ENCODE measurements around the gene AGO3.
"Not testable (repeated sequence)": the region's sequence is repeated elsewhere in the genome, so short reads cannot be mapped to it uniquely, and the experiment has no call there.

Gene AGO3

DNA sequence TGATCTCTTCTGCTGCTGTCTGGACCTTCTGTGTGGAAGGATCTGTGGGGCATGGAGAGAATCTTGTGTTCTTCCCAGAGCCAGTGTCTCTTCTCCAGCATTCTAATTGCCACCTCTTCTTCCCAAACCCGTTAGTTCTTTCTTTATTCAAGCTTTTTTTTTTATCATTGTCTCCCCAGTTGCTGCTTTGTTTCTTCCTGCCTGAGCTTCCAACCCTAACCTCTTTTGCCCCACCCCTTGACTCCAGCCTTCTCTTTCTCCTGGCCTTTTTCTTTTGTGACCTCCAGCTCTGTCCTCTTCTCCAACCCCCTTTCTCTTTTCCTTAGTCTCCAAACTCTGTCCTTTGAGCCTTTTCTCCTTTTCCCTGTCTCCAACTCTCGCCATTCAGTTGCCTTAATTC is 43.4 kb upstream of the AGO3 start:
- TF ChIP-seq CTCF (IDR thresholded peaks at IDR 0.05): no peak
- H2AFZ ChIP-seq: no peak overlapping the region
- no peaks in the 10 kb centered on the region for H3K4me1 ChIP-seq
- no peaks in the 10 kb centered on the region for H3K79me2 ChIP-seq
- no peaks in the 10 kb centered on the region for H3K27me3 ChIP-seq (ENCODE audit: control insufficient read depth, insufficient read depth, low read length)
- H3K27ac ChIP-seq: no peak overlapping the region
- H3K4me3 ChIP-seq (ENCODE audit: low read depth, low read length): no peak overlapping the region
- H3K9me3 ChIP-seq (ENCODE audit: control insufficient read depth, low read length): no peaks in the 10 kb centered on the region
- H3K36me3 ChIP-seq (ENCODE audit: control insufficient read depth, insufficient read depth, low read length): no peaks in the 10 kb centered on the region
- H3K4me2 ChIP-seq (ENCODE audit: low read length): no peak overlapping the region
- H3K9ac ChIP-seq: no peak overlapping the region

DNA sequence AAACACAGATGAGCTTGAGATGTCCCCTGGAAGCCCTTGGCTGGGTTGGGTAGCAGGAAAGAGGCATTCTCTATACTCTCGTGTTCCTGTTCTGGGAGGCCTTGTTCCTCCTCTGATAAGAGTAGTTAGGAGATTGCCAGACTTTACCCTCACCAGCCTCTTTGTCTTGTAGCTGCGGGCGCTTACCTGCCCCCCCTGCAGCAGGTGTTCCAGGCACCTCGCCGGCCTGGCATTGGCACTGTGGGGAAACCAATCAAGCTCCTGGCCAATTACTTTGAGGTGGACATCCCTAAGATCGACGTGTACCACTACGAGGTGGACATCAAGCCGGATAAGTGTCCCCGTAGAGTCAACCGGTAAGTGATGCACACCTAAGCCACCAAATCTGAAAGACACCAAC is 42.6 kb upstream of the AGO3 start:
- H3K4me2 ChIP-seq (ENCODE audit: low read length): no peak overlapping the region

DNA sequence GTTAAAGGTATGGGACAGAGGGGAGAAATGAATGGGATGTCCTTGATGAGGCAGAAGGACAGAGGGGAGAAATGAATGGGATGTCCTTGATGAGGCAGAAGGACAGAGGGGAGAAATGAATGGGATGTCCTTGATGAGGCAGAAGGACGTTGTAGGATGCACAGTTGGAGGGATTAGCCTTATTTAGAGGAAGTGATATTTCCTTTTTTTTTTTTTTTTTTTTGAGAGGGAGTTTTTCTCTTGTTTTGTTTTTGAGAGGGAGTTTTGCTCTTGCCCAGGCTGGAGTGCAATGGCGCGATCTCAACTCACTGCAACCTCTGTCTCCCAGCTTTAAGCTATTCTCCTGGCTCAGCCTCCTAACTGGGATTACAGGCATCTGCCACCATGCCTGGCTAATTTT is 41.9 kb upstream of the AGO3 start:
- not testable (repeated sequence) for H3K4me3 ChIP-seq (ENCODE audit: low read depth, low read length); H3K4me1 ChIP-seq; H3K27ac ChIP-seq; H3K79me2 ChIP-seq; H3K9ac ChIP-seq; H3K4me2 ChIP-seq (ENCODE audit: low read length); H3K27me3 ChIP-seq (ENCODE audit: control insufficient read depth, insufficient read depth, low read length); H2AFZ ChIP-seq; H3K9me3 ChIP-seq (ENCODE audit: control insufficient read depth, low read length); H3K36me3 ChIP-seq (ENCODE audit: control insufficient read depth, insufficient read depth, low read length)

More for the DNA sequence above, 42.6 kb upstream of the AGO3 start:
- H3K9me3 ChIP-seq (ENCODE audit: control insufficient read depth, low read length): no peaks in the 10 kb centered on the region
- no peaks in the 10 kb centered on the region for H3K79me2 ChIP-seq
- no peaks in the 10 kb centered on the region for H3K27me3 ChIP-seq (ENCODE audit: control insufficient read depth, insufficient read depth, low read length)
- H2AFZ ChIP-seq: no peak overlapping the region
- no peak overlapping the region for H3K27ac ChIP-seq
- H3K36me3 ChIP-seq (ENCODE audit: control insufficient read depth, insufficient read depth, low read length): no peaks in the 10 kb centered on the region
- H3K4me1 ChIP-seq: no peaks in the 10 kb centered on the region
- no peak for TF ChIP-seq CTCF (IDR thresholded peaks at IDR 0.05)
- no peak overlapping the region for H3K9ac ChIP-seq
- H3K4me3 ChIP-seq (ENCODE audit: low read depth, low read length): no peak overlapping the region

- H3K4me1 ChIP-seq: no peaks in the 10 kb centered on the region
- no peak overlapping the region for H3K27ac ChIP-seq
- TF ChIP-seq CTCF (IDR thresholded peaks at IDR 0.05): no peak
Measured at GRCh38 chr1:35893051-35893879, 37.6 kb upstream of the AGO3 start.

DNA sequence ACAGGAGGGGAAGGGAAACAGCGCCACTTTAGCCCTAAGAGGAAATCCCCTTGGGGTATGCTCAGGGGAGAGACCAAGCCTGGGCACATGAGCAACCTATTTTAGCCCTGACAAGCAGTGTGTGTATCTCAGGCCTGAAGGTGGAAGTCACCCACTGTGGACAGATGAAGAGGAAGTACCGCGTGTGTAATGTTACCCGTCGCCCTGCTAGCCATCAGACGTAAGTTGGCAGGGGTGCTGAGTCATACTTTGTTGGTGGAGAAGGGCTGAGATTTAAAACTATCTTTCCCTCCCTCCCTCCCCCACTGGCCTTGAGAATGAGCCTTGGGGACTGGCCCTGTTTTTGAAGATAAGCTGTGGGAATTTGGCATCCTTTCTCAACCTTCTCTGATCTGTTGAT is 36.7 kb upstream of the AGO3 start:
- Histone ChIP-seq H3K27ac (no peak overlapping the region), H3K4me3 (ENCODE audit: low read depth, low read length) (no peak overlapping the region), H3K36me3 (ENCODE audit: control insufficient read depth, insufficient read depth, low read length) (no peaks in the 10 kb centered on the region), H3K9me3 (ENCODE audit: control insufficient read depth, low read length) (no peaks in the 10 kb centered on the region), H3K79me2 (no peaks in the 10 kb centered on the region), H3K4me2 (ENCODE audit: low read length) (no peak overlapping the region), H3K4me1 (no peaks in the 10 kb centered on the region), H3K27me3 (ENCODE audit: control insufficient read depth, insufficient read depth, low read length) (no peaks in the 10 kb centered on the region), H3K9ac (no peak overlapping the region), H2AFZ (no peak overlapping the region)
- TF ChIP-seq CTCF (IDR thresholded peaks at IDR 0.05): no peak

More at GRCh38 chr1:35893051-35893879, 37.6 kb upstream of the AGO3 start:
- Histone ChIP-seq H3K9ac (no peak overlapping the region), H3K4me3 (ENCODE audit: low read depth, low read length) (no peak overlapping the region), H3K9me3 (ENCODE audit: control insufficient read depth, low read length) (no peaks in the 10 kb centered on the region), H3K36me3 (ENCODE audit: control insufficient read depth, insufficient read depth, low read length) (no peaks in the 10 kb centered on the region), H3K27me3 (ENCODE audit: control insufficient read depth, insufficient read depth, low read length) (no peaks in the 10 kb centered on the region), H2AFZ (no peak overlapping the region), H3K79me2 (no peaks in the 10 kb centered on the region), H3K4me2 (ENCODE audit: low read length) (no peak overlapping the region)

Measured in parathyroid adenoma (tissue), 2 donors.